Measurements from ENCODE around the gene CNOT6.

DNA sequence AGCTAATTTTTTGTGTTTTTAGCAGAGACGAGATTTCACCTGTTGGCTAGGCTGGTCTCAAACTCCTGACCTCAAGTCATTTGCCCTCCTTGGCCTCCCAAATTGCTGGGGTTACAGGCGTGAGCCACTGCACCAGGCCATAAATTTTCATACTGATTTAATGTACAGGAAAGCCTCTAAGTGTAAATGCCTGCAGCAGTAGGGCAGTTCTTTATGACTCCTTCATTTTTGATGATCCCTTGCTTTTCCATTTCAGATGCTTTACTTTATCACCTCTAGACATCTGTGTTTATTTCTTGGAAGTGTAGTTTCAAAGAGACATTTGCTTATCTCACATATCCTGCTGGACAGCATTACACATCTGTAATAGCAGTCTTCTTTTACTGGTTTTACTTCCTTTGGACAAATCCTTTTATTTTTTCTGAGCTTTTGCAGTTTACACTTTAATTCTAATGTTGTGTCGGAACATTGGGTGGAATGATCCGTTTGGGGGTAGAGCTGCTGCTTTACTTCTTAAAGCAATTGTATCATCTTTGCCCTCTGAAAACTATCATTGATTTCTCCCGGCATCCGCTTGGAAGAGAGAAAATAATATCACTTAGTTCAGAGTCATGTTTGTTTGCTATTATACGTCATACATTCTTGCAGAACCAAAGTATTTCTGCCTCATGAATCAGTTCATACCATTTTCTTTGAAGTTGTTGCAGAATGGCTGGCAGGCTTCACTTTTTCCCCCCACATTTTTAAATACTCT is 61.2 kb downstream of the CNOT6 start:
- TF ChIP-seq, protein P1, sequence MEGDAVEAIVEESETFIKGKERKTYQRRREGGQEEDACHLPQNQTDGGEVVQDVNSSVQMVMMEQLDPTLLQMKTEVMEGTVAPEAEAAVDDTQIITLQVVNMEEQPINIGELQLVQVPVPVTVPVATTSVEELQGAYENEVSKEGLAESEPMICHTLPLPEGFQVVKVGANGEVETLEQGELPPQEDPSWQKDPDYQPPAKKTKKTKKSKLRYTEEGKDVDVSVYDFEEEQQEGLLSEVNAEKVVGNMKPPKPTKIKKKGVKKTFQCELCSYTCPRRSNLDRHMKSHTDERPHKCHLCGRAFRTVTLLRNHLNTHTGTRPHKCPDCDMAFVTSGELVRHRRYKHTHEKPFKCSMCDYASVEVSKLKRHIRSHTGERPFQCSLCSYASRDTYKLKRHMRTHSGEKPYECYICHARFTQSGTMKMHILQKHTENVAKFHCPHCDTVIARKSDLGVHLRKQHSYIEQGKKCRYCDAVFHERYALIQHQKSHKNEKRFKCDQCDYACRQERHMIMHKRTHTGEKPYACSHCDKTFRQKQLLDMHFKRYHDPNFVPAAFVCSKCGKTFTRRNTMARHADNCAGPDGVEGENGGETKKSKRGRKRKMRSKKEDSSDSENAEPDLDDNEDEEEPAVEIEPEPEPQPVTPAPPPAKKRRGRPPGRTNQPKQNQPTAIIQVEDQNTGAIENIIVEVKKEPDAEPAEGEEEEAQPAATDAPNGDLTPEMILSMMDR (conservative IDR thresholded peaks at IDR 0.05) = no peak
- no peak for TF ChIP-seq EZH2 (IDR thresholded peaks at IDR 0.05; ENCODE audit: low read depth)
